CD4-positive, CD25-positive, alpha-beta regulatory T cell (primary cell): ENCODE data around the gene PPM1N. TPM values are rescaled to one million over a fixed set of nuclear protein-coding genes. Genes with fewer than 3 reads are reported as not detected.

Experiments
- ATAC-seq, 2 donors: fragments of 150-1000 bp; cut with Tn5 transposase; one replicate each; pipeline ENCODE4 v1.10.0; 2021; ENCODE audit warnings: low read depth in 2 of 2, moderate number of reproducible peaks in 2 of 2, moderate library complexity in 1 of 2
- DNase-seq, 3 donors: peaks; one replicate each; pipeline versions ENCODE4 v3.0.0 to v3.0.0-alpha.2; 2012 to 2022; ENCODE audit warnings: mixed read lengths in 1 of 3
- H3K27ac ChIP-seq: one replicate; pipeline ENCODE4 v1.7.0; 2013; ENCODE audit warnings: mild to moderate bottlenecking, low read length; ENCODE audit not compliant: insufficient read depth, poor library complexity, severe bottlenecking
- H3K27me3 ChIP-seq: one replicate; pipeline ENCODE4 v1.7.0; 2013; ENCODE audit warnings: low read length; ENCODE audit not compliant: control insufficient read depth, insufficient read depth
- H3K36me3 ChIP-seq: one replicate; pipeline ENCODE4 v1.7.0; 2013; ENCODE audit warnings: mild to moderate bottlenecking, low read length, moderate library complexity; ENCODE audit not compliant: control insufficient read depth, insufficient read depth
- H3K4me1 ChIP-seq: 2 replicates; pipeline ENCODE4 v1.7.0; 2013; ENCODE audit warnings: mild to moderate bottlenecking, low read length; ENCODE audit not compliant: insufficient read depth, control insufficient read depth, poor library complexity, severe bottlenecking
- H3K4me3 ChIP-seq: one replicate; pipeline ENCODE4 v1.7.0; 2013; ENCODE audit warnings: low read depth, mild to moderate bottlenecking, low read length, moderate library complexity
- H3K9me3 ChIP-seq, 2 experiments: 1 replicate in 1 of 2; 2 replicates in 1 of 2; pipeline ENCODE4 v1.7.0; 2013; ENCODE audit warnings: low read length in 2 of 2, mild to moderate bottlenecking in 1 of 2, moderate library complexity in 1 of 2; ENCODE audit not compliant: control insufficient read depth in 2 of 2
- H3K27ac Mint-ChIP-seq, 3 donors: one replicate each; pipeline ENCODE4 v1.8.0; 2020 to 2022; ENCODE audit warnings: mild to moderate bottlenecking in 3 of 3, mixed read lengths in 3 of 3, moderate library complexity in 2 of 3
- H3K27me3 Mint-ChIP-seq: one replicate; pipeline ENCODE4 v1.8.0; 2022; ENCODE audit warnings: mild to moderate bottlenecking, mixed read lengths
- H3K36me3 Mint-ChIP-seq: one replicate; pipeline ENCODE4 v1.8.0; 2020; ENCODE audit warnings: mixed read lengths
- H3K4me1 Mint-ChIP-seq, 4 donors: one replicate each; pipeline ENCODE4 v1.8.0; 2020 to 2022; ENCODE audit warnings: mixed read lengths in 4 of 4, mild to moderate bottlenecking in 1 of 4
- H3K4me3 Mint-ChIP-seq, 4 donors: one replicate each; pipeline ENCODE4 v1.8.0; 2020 to 2022; ENCODE audit warnings: mild to moderate bottlenecking in 4 of 4, mixed read lengths in 4 of 4, moderate library complexity in 3 of 4
- H3K9me3 Mint-ChIP-seq, 7 donors: one replicate each; pipeline ENCODE4 v1.8.0; 2020 to 2022; ENCODE audit warnings: mixed read lengths in 7 of 7, mild to moderate bottlenecking in 3 of 7, moderate library complexity in 2 of 7
- polyA plus RNA-seq, 4 donors: library from polyadenylated mRNA; unstranded; fragments of 300-500 nt; fragmentation: Illumina TruSeq; gene quantifications; one replicate each; pipeline ENCODE4 v1.2.3, GENCODE V29; 2021
- total RNA-seq: library from RNA; stranded (reverse); gene quantifications from one replicate; pipeline ENCODE4 v1.2.3, GENCODE V29; 2022

Gene PPM1N
- total and polyA plus RNA-seq, 5 donors from 2014 or later = 2.3 to 6.7 (median 3.2) TPM

- Histone ChIP-seq H3K4me1 (peaks cover 47% of the 10 kb centered on the region), H3K4me3 (no peak overlapping the region), H3K36me3 (no peaks in the 10 kb centered on the region), H3K27ac (no peak overlapping the region), H3K27me3 (peaks cover 12% of the 10 kb centered on the region), H3K9me3 (no peaks in the 10 kb centered on the region)
- H3K4me3 Mint-ChIP-seq = peak overlapping the region; percentile 76 to 93 (median 83)
- peaks cover 49% of the 10 kb centered on the region for H3K27me3 Mint-ChIP-seq
- peak in 2 of 3 donors; percentile 24 to 48 for DNase-seq
- peak overlapping the region in 2 of 3 donors; percentile 20 to 78 for H3K27ac Mint-ChIP-seq
- peaks cover 3% of the 10 kb centered on the region for H3K36me3 Mint-ChIP-seq
- peaks cover 11 to 57% (median 39%) of the 10 kb centered on the region in 4 donors for H3K4me1 Mint-ChIP-seq
- ATAC-seq = no peak
- peaks cover 0 to 2% (median 0%) of the 10 kb centered on the region in 7 donors for H3K9me3 Mint-ChIP-seq
Observed at GRCh38 chr19:45496349-45496953, 1.8 kb upstream of the PPM1N start.

- Histone ChIP-seq H3K4me3 (peak overlapping the region; percentile 58), H3K9me3 (no peaks in the 10 kb centered on the region), H3K4me1 (peaks cover 46% of the 10 kb centered on the region), H3K27ac (no peak overlapping the region), H3K36me3 (no peaks in the 10 kb centered on the region), H3K27me3 (peaks cover 12% of the 10 kb centered on the region)
- Mint-ChIP-seq H3K27ac (peak overlapping the region in 2 of 3 donors; percentile 76 to 91), H3K27me3 (peaks cover 42% of the 10 kb centered on the region), H3K4me3 (peak overlapping the region; percentile 83 to 95 (median 86)), H3K36me3 (peaks cover 3% of the 10 kb centered on the region), H3K4me1 (peaks cover 11 to 53% (median 39%) of the 10 kb centered on the region in 4 donors), H3K9me3 (peaks cover 0 to 2% (median 0%) of the 10 kb centered on the region in 7 donors)
- ATAC-seq (no peak), DNase-seq (no peak)
Observed at GRCh38 chr19:45497791-45498190, 452 bp upstream of the PPM1N start.

- DNase-seq (peak; percentile 58 to 77 (median 58)), ATAC-seq (peak in 1 of 2 donors; percentile 7)
- Mint-ChIP-seq H3K9me3 (peaks cover 0 to 2% (median 0%) of the 10 kb centered on the region in 7 donors), H3K4me1 (peaks cover 6 to 46% (median 36%) of the 10 kb centered on the region in 4 donors), H3K27me3 (peaks cover 25% of the 10 kb centered on the region), H3K27ac (peak overlapping the region; percentile 71 to 85 (median 80)), H3K4me3 (peak overlapping the region; percentile 66 to 91 (median 80)), H3K36me3 (peaks cover 3% of the 10 kb centered on the region)
- H3K4me3 ChIP-seq = no peak overlapping the region
- H3K4me1 ChIP-seq = peaks cover 38% of the 10 kb centered on the region
- peaks cover 12% of the 10 kb centered on the region for H3K27me3 ChIP-seq
- H3K9me3 ChIP-seq = no peaks in the 10 kb centered on the region
- H3K36me3 ChIP-seq = no peaks in the 10 kb centered on the region
- H3K27ac ChIP-seq = peak overlapping the region; percentile 5
Observed at GRCh38 chr19:45499196-45500180, 1.2 kb downstream of the PPM1N start.

GRCh38 chr19:45500918-45501729 lies 2.9 kb downstream of the PPM1N start:
- no peak for DNase-seq
- H3K9me3 ChIP-seq = no peaks in the 10 kb centered on the region
- H3K27ac ChIP-seq = no peak overlapping the region
- peaks cover 43% of the 10 kb centered on the region for H3K4me1 ChIP-seq
- Mint-ChIP-seq H3K36me3 (peaks cover 3% of the 10 kb centered on the region), H3K4me1 (peaks cover 6 to 48% (median 35%) of the 10 kb centered on the region in 4 donors), H3K4me3 (peak overlapping the region in 1 of 4 donors; percentile 55), H3K27me3 (peaks cover 18% of the 10 kb centered on the region), H3K9me3 (peaks cover 0 to 2% (median 0%) of the 10 kb centered on the region in 7 donors), H3K27ac (peak overlapping the region; percentile 9 to 65 (median 60))
- no peak overlapping the region for H3K4me3 ChIP-seq
- no peak for ATAC-seq
- H3K36me3 ChIP-seq = no peaks in the 10 kb centered on the region
- peaks cover under 1% of the 10 kb centered on the region for H3K27me3 ChIP-seq

- Mint-ChIP-seq H3K36me3 (peaks cover 3% of the 10 kb centered on the region), H3K9me3 (peaks cover 0 to 2% (median 0%) of the 10 kb centered on the region in 7 donors), H3K4me3 (peak overlapping the region in 2 of 4 donors; percentile 67 to 78), H3K27ac (peak overlapping the region in 1 of 3 donors; percentile 47), H3K4me1 (peaks cover 6 to 50% (median 38%) of the 10 kb centered on the region in 4 donors), H3K27me3 (peaks cover 18% of the 10 kb centered on the region)
- Histone ChIP-seq H3K4me1 (peaks cover 40% of the 10 kb centered on the region), H3K9me3 (no peaks in the 10 kb centered on the region), H3K27ac (no peak overlapping the region), H3K36me3 (no peaks in the 10 kb centered on the region), H3K4me3 (no peak overlapping the region), H3K27me3 (no peaks in the 10 kb centered on the region)
- ATAC-seq (no peak), DNase-seq (no peak)
Observed at GRCh38 chr19:45501730-45502014, 3.4 kb downstream of the PPM1N start.

- Mint-ChIP-seq H3K36me3 (peaks cover 3% of the 10 kb centered on the region), H3K4me1 (peaks cover 6 to 47% (median 37%) of the 10 kb centered on the region in 4 donors), H3K4me3 (peak overlapping the region in 2 of 4 donors; percentile 67 to 78), H3K27ac (peak overlapping the region in 2 of 3 donors; percentile 22 to 47), H3K27me3 (peaks cover 14% of the 10 kb centered on the region), H3K9me3 (peaks cover 0 to 2% (median 0%) of the 10 kb centered on the region in 7 donors)
- Histone ChIP-seq H3K9me3 (no peaks in the 10 kb centered on the region), H3K27ac (no peak overlapping the region), H3K4me3 (no peak overlapping the region), H3K27me3 (no peaks in the 10 kb centered on the region), H3K4me1 (peaks cover 41% of the 10 kb centered on the region), H3K36me3 (no peaks in the 10 kb centered on the region)
- DNase-seq = no peak
- ATAC-seq = no peak
Observed at GRCh38 chr19:45502111-45502510, 3.9 kb downstream of the PPM1N start.

GRCh38 chr19:45503909-45504308 lies 5.7 kb downstream of the PPM1N start:
- H3K27ac Mint-ChIP-seq = peak overlapping the region in 1 of 3 donors; percentile 83

More at GRCh38 chr19:45503909-45504308, 5.7 kb downstream of the PPM1N start:
- Histone ChIP-seq H3K4me3 (no peak overlapping the region), H3K36me3 (no peaks in the 10 kb centered on the region), H3K27ac (no peak overlapping the region), H3K4me1 (peaks cover 35% of the 10 kb centered on the region), H3K9me3 (no peaks in the 10 kb centered on the region), H3K27me3 (no peaks in the 10 kb centered on the region)
- Mint-ChIP-seq H3K4me3 (peak overlapping the region in 1 of 4 donors; percentile 79), H3K4me1 (peaks cover 0 to 38% (median 27%) of the 10 kb centered on the region in 4 donors), H3K36me3 (peaks cover 3% of the 10 kb centered on the region), H3K9me3 (peaks cover 0 to 2% (median 0%) of the 10 kb centered on the region in 7 donors), H3K27me3 (peaks cover 4% of the 10 kb centered on the region)
- ATAC-seq (no peak), DNase-seq (no peak)
